Stimulated activated CD8-positive, alpha-beta memory T cell treated with anti-CD3 and anti-CD28 coated beads, Interleukin-12 subunit alpha, Interleukin-12 subunit beta, amount 100 ng/mL, for 4 hours (primary cell): ENCODE results near the gene KCNJ11.

Experiments
- DNase-seq: peaks from one replicate; pipeline ENCODE4 v3.0.0-alpha.2; 2020; ENCODE audit warnings: low read depth

The KCNJ11 gene

DNA sequence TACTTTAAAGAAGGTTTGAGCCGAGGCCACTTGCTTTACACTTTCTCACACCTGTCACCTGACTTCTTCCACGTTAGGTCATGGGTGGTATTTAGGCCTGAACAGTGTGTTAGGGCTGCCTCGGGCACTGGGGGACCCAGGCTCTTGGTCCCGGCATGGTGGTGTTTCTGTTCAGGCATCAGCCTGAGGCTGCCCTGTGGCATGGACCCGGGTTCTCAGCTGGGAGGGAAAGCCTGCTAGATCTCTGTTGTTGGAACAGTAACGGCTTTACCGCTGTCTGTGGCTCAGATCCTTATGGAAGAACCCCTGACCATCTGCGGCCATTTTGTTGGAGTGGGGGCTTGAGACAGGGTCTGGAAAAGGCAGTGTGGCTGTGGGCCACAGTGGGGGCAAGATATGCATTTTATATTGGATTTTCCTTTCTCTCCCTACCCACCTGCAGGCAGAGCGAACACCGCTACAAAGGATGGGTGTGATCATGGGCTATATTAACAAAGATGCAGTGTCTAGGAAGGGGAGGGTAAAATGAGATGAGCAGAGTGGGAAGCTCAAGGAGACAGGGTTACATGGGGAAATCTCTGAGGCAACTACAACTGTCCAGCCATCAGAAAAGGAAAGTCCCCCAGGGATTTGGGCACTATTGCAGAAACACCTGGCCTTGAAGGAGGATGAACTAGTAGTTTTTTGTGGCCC lies 1.6 kb upstream of the KCNJ11 start:
- DNase-seq = no peak

DNA sequence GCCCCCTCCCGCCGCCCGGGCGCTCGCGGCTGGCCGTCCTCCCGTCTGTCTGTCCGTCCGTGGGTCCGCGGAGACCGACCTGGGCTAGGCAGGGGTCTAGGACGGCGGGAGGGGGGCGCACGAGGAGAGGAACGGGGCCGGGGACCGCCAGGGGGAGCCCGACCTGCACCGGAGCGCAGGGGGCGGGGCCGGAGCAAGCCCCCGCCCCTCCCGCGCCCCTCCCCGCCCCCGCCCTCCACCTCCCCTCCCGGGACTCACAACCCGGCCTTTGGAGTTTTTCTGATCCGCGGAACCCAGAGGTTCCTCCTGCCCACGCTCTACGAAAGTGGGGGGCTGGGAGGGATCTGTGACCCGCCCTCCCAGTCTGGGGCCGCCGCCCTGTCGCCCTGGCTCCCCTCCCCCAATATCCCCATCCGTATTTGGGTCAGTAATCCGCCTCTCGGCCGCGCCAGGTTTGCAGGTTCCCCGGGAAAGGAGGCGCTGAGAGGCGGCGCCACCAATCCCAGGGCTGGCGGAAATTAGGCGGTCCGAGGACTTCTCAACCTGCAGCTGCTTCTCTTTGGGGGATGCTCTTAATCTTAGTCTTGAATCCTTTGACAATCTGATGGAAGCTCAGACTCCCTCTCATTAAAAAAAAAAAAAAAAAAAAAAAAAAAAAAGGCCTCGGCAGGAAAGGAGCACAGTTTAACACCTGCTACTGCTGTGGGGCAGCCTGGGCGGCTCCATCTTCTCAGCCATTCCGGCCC lies 925 bp upstream of the KCNJ11 start:
- peak; percentile 72 for DNase-seq

DNA sequence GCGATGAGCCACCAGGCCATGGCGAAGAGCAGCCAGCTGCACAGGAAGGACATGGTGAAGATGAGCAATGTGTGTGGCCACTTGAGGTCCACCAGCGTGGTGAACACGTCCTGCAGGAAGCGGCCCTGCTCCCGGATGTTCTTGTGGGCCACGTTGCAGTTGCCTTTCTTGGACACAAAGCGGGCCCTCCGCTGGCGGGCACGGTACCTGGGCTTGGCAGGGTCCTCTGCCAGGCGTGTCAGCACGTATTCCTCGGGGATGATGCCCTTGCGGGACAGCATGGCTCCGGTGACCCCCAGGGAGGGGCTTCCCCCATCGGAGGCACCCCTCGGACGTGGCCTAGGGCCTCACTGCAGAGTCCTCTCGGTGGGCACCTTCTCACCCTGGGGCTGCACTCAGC lies 648 bp downstream of the KCNJ11 start:
- DNase-seq = no peak

DNA sequence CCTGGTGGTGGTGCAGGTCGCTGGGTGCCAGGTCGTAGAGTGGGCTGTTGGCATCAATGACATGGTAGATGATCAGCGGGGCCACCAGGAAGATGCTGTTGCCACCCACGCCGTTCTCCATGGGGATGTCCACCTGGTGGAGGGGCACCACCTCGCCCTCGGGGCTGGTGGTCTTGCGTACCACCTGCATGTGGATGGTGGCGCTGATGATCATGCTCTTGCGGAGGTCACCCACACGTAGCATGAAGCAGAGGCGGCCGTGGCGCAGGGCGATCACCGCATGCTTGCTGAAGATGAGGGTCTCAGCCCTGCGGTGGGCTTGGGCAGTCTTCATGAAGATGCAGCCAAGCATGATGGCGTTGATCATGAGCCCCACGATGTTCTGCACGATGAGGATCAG lies 1.2 kb downstream of the KCNJ11 start:
- no peak for DNase-seq

DNA sequence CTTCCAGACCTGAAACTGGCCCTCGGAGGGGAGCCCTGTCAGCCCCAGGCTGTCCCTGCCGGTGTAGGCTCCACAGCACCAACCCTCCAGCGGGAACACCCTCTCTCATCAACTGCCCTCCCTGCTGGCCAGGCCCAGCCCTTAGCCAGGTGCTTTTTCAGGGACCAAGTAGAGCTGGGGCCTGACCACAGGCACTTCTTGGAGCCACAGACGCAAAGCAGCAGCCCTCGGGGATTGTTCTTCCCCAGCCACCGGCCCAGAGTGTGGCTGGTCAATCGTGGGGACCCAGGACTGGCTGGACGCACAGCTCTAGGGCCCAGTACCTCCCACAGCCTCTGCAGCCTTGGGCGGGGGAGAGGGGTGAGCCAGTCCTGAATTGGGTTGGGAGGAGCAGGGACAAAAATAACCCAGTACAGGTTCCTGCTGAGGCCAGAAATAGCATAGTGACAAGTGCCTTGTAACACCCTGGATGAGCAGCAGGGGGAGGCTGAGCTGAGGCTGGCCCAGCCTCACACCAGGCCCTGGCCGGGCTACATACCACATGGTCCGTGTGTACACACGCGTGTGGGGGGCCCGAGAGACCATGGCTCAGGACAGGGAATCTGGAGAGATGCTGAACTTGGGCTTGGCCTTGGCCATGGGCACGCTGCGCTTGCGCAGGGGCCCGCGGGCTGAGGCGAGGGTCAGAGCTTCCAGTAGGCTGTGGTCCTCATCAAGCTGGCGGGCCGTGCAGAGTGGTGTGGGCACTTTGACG lies 2.0 kb downstream of the KCNJ11 start:
- no peak for DNase-seq

DNA sequence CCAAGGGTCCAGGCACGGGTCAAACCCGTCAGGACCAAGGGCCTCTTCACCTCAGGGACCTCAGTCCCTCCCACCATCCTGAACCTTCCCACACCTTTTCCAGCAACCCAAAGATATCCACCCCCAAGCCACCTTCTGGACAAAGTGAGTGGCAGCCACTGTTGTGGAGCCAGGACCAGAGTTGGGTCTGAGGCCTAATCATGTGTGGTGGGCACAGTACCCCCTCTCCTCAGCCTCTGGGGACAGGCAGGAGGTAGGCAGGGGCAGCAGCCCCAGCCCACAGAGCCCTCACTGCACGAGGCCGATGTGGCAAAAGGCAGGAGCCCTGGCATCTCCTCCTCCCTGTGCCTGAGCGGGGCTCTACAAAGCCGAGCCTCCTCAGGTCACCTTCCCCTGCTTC lies 2.5 kb downstream of the KCNJ11 start:
- DNase-seq = no peak

DNA sequence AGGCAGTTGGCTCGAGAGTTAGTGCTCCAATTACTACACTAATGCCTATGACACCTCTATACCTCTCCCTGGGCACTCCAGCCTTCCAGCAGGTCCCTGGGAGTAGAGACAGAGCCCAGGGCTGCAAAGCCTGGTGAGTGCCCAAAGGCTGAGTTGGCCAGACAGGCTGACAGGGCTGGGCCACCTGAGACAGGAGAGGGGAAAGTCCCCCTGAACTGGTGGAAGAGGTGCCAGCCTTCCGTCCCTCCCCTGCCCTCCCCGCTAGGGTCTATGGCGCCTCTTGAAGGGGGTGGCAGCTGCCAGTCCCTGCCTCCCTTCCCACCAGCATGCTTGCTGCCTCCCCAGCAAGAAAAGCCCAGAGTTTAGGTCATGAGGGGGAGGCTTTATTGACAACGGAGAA lies 3.0 kb downstream of the KCNJ11 start:
- DNase-seq = no peak

DNA sequence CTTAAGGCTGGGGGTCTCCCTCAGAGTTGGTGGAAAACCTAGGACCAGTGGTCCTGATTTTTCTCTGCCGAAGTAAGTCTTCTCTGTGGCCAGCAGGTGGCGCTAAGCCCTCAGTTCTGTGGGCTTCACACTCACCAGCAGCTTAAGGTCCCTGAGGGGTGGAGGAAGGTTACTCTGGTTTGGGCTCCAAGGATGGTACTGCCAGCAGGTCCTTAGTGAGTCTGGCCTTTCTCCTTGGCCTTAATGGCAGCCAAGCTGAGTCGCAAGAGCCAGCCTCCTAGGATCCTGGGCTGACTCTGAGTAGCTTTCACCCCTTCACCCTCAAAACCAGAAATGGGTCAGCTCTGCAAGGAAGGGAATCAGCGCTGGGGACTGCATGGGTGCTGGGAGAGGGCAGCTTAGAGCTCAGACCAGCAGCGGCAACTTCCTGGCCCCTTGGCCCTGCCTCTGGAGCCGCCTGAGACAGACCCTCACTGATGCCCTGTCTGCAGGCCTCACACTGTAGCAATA lies 4.4 kb downstream of the KCNJ11 start:
- DNase-seq = peak; percentile 53

DNA sequence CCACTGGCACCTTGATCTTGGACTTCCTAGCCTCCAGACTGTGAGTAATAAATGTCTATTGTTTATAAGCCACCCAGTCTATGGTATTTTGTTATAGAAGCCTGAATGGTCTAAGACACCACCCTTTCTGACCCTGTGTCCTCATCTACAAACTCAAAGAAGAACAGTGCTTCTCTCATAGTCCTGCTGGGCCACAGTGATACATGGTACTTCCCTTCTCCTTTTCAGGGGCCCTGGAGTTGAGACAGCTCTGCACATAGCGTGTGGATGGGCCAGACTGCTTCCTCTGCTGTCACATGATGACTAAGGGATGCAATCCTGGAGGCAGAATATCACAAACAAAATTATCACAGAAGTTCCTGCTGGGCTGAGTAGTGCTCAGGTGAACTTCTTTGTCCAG lies 5.0 kb downstream of the KCNJ11 start:
- no peak for DNase-seq

DNA sequence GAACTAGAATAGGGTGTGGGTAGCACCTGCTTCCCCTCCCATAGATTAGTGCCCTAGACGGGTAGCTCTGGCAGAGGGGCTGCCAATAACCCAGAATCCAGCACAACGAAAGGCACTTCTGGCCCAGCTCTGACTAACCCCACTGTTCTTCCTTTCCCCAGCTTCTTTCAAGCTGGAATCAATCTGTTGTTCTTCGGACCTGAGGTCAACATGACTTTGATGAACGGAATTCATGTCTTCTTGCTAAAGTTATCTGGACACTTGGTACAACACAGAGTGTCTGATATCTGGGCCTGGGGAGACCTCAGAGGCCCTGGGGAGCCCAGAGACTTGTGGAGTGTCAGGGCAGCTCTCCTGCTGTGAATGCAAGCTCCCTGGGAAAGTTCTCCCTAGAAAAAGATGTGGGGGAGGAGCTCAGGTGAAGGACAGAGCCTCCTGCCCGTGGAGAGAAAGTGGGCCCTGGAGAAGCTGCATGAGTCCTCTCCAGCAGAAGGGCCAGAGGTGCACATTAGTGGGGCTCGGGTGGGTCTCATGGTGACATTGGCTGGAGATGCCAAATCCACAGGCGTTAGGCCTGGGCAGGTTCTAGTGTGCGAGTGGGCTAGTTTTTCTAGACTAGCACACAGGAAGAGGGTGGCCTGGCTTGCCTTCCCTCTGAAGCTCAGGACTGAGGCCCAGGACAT lies 6.3 kb downstream of the KCNJ11 start:
- no peak for DNase-seq

DNA sequence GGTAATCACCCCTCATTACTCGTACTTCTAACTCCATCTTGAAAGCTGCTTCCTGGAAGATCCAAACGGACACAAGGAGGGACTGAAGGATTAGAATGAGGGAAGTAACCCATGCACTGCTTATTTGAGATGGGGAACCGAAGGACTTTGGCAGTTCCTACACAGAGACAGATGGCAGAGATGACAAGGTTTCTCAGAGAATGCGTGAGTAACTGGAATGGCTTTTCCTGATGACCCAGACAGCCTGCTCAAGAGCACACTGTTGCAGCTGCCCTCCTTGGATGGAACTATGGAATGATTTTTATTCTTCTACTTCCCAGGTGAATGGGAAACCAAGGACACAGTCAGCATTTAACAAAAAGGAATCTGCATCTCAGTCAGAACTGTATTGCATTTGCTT lies 7.3 kb downstream of the KCNJ11 start:
- no peak for DNase-seq

DNA sequence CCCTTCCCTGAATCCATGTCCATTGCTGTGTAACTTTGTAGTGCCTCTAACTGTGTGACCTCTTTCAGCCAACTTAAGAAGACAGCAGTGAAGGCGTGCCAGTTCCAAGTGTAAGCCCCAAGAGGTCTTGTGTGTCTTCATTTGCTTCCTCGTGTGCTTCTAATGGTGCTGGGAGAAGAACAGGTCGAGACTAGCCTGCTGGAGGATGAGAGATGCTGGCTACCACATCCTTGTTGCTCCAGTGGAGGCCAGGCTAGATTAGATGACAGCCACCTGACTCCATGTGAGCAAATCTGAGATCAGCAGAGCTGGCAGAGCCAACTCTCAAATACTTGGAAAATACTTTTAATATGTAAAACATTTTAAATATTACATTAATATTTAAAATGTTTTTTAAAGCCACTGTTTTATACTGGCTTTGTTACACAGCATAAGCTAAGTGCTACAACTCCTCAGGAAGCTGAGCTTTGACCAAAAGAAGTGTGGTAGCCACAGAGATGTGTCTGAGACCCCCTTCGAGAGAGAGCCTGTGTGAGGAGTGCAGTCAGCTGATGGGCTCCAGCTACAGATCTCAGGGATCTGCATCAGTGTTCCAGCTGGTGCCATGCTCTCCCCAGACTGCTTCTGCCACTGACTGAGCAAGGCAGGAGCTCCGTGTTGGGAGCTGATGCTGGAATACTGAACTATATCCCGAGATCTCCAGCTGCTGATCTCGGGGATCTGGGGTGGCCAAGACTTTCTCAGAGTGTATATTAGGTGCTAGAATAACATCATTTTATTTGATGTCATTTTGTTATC lies 8.9 kb downstream of the KCNJ11 start:
- no peak for DNase-seq

DNA sequence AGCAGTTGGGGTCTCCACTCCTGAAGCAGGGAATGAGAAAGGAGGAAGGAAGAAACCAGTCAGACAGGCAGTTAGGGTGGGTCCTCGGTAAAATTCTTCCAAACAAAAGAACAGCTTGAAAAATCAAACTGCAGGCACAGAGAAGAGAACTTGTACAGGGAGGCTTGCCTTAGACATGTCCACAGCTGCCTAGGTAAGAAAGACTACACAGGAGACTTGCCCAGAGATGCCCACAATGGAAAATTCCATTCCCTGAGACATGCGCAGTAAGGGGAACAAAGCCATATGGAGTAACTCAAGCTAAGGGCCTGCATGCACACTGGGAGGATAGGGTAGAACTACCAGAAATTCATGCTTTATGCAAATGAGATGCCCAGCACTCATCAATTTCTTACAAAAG lies 9.8 kb downstream of the KCNJ11 start:
- no peak for DNase-seq

DNA sequence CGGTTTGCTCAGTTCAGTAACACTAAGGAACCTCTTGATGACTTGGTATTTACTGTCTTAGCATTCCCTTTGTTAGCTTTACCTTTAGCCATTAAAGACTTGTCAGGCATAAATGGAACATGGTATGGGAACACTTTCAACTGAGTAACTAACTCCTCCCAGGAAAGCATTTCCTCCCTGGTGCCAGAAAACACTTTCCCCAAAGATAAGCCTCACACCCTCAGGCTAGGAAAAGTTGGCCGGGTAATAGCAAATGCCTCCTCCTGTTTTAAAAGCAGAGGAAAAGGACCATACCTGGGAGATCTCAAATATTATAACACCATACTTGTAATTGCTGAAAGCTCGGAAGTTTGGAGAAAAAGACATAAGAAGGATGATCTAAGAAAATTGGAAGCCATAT lies 12.0 kb downstream of the KCNJ11 start:
- DNase-seq = no peak

DNA sequence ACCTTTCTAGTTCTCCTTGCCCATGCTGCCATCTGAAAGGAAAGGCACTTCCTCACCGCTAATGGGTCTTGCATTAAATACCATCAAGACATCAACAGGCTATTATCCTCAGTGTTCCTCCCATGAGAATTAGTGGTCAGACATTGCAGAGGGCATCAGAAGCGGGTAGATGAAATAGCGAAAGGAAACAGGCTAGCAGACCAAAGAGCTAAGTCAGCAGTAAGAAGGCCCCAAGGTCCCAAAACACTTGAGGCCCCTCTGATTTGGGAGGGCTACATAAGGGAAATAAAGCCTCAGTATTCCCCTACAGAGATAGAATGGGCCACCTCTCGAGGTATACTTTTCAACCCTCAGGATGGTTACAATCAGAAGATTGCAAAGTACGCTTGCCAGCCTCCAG lies 12.9 kb downstream of the KCNJ11 start:
- no peak for DNase-seq

DNA sequence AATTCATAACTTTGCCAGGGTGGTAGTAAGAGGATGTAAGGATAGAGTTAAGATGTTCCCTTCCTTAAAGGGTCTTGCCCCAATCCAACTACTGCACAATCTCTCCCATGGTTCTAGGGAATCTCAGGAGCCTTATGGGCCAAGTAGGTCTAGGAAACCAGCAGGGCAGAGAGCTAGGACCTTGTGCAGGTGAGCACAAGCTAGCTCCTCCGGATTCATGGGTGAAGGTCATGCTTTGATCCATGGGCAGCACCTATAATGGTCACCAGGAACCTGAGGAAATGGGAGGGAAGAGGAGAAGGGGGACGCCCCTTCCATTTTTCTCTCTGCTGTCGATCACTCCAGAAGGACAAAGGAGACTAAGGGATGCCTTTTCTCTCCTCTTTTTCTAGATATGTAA lies 16.8 kb downstream of the KCNJ11 start:
- DNase-seq = no peak

DNA sequence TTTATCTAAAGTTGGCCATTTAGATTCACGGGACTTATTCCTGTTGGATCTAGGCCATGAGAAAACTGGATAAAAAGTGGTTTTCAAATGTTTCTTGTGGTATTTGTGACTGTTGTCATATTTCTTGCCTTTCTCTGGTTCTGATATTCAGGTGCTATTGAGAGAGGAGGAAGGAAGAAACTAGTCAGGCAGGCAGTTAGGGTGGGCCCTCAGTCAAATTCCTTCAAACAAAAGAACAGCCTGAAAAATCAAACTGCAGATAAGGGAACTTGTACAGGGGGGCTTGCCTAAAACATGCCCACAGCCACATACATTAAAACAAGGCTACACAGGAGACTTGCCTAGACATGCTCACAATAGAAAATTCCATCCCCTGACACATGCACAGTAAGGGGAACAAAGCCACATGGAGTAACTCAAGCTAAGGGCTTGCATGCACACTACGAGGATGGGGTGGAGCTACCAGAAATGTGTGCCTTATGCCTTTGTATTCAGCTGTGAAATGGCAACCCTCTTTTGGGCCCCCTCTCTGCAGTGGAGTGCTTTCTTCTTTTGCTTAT lies 18.7 kb downstream of the KCNJ11 start:
- DNase-seq = no peak

DNA sequence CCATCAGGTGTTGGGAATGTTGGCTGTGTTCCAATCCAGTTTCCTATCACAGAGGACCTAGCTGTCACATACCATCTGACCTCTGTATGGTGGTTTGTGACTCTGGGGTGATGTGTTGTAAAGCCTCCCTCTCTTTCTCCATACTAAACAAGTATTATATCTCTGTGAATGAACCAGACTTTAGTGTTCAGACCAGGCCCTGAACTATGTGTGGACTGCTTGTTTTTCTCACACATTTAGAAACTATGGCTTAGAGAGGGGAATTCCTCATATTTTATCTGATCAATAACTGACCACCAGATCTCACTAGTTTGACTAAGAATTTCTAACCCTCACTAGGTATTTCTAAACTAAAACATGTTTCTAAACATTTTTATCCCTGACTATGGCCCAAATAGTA lies 19.4 kb downstream of the KCNJ11 start:
- DNase-seq = no peak

DNA sequence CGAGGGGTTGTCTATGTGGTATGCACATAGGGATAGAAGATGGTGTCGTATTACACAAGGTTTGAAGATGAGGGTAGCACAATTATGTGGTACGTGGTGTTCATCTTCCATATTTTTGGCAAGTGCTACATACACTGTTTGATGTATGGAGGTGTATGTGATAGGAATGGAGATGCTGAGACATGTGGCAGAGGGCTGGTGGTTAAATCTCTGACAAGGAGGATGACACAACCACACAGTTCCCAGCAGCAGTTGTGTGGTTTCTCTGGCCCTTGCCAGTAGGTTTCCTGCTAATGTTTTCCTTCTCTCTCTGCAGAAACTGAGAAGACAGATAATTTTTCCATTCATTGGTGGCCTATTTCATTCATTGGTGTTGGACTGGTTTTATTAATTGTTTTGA lies 19.9 kb downstream of the KCNJ11 start:
- no peak for DNase-seq

DNA sequence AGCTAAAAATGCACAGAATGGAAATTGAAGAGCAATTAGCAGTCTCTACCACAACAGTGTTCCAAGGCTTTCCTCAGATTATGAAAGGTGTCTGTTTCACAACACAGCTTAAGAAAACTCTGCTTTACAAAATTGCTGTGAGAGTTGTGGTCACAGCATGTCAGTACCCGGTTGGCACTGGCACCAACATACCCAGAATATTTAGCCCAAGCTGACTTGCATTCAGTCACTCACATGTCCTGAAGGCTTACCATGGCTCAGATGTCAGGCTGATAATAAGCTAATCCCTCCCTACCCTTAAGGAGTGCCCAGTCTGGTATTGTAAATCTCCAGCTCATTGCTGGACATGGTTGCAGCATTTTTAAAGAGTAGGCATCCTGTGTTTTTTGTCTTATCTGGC lies 22.0 kb downstream of the KCNJ11 start:
- DNase-seq = no peak

DNA sequence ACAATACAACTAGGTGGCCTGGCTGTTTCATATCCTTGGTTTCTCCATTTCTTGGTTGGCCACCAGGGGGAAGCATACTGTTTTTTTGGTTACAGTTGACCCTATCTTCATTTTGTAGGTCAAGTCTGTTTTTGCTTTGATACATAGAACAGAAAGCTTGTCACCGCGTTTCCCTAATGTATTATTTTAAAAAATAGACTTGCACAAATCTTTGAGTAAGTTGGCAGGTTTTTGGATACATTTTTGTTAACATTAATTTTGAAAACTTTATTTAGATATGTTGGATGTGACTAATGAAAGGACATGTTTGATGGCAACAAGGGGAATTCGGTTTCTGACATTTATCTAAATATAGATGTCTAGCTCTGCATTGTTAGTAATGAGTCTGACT lies 33.9 kb downstream of the KCNJ11 start:
- no peak for DNase-seq
